GM18858 (cell line): ENCODE measurements around the gene FGF2.
A peak's percentile ranks its signal among the peaks of the same experiment; 100 is the strongest.
"Not testable (repeated sequence)": the region's sequence is repeated elsewhere in the genome, so short reads cannot be mapped to it uniquely, and the experiment has no call there.

Experiments used
- ATAC-seq: cut with Tn5 transposase; IDR thresholded peaks from one replicate; pipeline ENCODE4 v1.9.1; 2021; ENCODE audit not compliant: unreplicated experiment

The FGF2 gene

DNA sequence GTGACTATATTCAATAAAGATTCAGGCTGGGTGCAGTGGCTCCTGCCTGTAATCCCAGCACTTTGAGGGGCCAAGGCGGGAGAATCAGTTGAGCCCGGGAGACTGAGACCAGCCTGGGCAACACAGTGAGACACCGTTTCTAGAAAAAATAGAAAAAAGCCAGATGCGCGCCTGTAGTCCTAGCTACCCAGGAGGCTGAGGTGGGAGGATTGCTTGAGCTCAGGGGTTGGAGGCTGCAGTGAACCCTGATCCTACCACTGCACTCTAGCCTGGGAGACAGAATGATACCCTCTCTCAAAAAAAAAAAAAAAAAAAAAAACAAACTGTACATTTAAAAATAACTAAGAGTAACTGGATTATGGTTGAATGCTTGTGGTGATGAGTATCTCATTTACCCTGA, 94.7 kb downstream of the FGF2 start:
- ATAC-seq = no peak

DNA sequence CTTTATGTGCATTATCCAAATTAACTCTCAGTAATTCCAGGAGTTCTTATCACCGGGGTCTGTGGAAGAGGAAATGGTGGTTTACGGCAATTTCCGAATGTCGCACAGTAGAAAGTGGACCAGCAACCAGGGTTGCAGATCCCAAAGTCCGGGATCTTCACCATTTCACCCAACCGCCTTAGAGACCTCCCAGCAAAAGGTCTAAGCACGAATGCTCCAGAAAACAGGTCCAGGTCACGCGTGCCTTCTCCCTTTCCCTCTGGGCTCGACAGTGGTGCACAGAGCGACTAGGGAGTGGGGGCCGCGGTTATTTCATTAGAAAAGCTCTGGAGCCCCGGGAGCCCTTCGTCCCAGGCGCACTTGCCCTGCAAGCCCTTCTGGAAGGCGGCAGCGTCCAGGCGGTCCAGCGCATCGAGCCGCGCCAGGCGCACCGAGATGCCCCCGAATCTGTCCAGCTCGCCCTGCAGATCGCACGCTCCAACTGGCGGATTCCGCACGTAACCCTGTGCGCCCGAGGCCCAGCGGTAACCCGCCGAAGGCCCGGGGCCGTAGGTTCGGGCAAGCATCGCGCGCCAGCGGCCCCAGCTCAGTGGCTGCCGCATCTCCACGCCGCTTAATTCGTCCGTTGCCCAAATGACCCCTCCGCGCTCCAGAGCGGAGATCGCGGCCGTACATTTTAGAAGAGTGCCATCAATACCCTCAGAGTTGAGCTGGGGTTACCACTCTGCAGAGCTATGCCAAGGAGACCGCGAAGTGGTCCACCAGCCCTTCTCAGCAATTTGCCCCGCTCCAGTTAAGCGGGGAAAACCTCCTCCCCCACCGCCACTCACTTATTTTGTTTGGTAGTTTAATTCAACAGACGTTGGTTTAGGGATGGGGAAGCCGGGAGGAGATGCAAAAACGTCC, 95.6 kb downstream of the FGF2 start, which contains the start of gene NUDT6:
TSS of gene NUDT6 (minus strand) at position 627 of the 906 bp plus-strand sequence. CDS start at position 602, 25 bp downstream.
- peak; percentile 58 for ATAC-seq

DNA sequence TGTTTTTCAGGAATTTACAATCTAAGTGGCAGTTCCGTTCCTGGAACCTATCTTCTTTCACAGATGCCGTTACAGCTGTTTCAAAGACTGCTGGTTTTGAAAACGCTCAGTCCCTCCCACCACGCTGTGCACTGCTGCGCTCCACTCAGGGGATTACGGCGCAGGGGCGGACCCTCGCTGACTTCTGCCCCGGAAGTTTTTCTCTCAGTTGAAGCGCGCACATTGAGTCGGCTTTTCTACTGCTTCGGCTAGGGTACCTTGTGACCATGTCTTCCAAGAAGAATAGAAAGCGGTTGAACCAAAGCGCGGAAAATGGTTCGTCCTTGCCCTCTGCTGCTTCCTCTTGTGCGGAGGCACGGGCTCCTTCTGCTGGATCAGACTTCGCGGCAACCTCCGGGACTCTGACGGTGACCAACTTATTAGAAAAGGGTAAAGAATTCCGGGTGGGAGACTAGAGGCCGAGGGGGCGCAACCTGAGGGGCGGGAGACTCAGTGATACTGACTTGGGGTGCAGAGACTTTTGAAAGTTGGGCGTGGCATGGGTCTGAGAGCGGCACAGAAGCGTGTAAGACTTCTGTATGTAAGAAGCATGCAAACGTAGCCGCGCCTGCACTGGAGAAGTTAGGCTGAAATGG, 96.4 kb downstream of the FGF2 start:
- ATAC-seq = peak; percentile 88

DNA sequence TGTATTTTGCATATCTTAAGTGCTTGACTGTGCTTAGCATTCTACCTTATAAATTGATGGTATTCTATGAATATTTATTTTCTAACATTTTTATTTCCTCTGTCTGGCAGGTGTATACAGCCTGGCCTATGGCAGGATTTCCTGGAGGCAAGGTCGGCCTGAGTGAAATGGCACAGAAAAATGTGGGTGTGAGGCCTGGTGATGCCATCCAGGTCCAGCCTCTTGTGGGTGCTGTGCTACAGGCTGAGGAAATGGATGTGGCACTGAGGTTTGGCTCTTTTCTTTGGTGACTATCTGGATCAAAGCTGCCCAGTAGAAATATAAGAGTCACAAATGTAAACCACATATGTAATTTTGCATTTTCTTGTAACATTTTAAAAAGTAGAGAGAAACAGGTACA, 102.3 kb downstream of the FGF2 start:
- ATAC-seq = no peak

DNA sequence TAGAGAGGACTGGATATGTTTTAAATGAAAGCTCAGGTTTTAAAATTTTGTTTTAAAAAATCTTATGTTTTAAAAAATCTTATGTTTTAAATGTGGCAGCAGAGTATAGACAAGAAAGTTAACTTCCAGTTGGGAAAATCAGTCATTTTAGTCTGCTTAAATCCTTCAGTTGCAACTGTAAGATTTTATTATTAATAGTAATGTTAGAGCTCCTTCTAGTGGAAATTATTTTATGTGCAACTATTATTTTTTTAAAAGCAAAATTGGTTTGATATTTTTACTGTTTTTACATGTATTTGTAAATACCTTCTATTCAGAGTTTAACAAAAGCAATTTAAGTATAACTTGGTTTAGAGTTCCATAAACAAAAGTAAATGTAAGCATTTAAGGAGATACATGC, 104.2 kb downstream of the FGF2 start:
- ATAC-seq = no peak

DNA sequence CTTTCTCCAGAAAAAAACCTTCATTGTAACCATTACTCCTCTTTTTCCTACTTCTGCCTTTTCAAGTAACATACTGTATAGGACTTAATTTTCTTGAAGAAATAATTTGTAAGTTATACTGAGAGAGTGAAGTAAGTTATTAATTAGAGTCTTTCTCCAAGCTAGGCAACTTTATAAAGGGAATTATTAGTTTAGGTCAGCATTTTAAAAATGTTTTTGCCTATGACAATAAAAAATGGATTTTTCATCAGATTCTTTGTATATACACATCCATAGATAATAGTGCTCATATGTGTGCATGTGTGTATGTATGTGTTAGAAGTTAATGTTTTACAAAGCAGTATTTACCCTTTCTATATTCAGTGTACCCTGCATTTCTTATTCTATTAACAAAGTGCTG, 106.1 kb downstream of the FGF2 start:
- no peak for ATAC-seq

DNA sequence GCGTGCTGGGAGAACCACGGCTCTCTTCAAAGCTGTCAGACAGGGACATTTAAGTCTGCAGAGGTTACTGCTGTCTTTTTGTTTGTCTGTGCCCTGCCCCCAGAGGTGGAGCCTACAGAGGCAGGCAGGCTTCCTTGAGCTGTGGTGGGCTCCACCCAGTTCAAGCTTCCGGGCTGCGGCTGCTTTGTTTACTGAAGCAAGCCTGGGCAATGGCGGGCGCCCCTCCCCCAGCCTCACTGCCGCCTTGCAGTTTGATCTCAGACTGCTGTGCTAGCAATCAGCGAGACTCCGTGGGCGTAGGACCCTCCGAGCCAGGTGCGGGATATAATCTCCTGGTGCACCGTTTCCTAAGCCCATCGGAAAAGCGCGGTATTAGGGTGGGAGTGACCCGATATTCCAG, 118.5 kb downstream of the FGF2 start:
- ATAC-seq = not testable (repeated sequence)

DNA sequence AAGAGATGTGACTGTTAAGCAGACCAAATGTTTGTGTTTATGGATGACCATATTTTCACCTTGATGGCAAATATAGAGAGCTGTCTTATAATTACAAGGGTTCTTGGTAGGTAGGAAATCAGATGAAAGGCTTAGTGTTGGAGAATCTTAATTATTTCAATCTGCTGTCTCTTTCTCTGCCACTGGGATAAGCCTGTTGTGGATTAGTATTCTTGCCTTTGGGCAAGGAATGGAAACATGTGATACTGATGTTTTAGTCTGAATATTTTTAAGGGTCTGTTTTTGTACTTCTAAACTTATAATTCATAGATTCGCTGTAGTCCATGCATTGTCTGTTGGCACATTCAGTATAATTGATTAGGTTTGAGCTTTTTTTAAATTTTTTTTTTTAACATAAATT, 119.5 kb downstream of the FGF2 start:
- no peak for ATAC-seq
